PC-9 (cell line): ENCODE data around the gene SLC52A3. TPM values are rescaled to one million over a fixed set of nuclear protein-coding genes. Genes with fewer than 3 reads are reported as not detected.

ENCODE experiments used
- BruUV-seq: library from RNA; stranded (reverse); fragments of 400-500 nt; replicated peaks from 2 replicates; lab custom pipeline; 2021; lab: Mats Ljungman, UMichigan
- CTCF ChIA-PET: fragments of 300-600 bp; sonication (Branson Sonifier 250); formaldehyde crosslinking; loops from one replicate; lab custom pipeline; 2022; ENCODE audit warnings: antibody characterized with exemption; lab: Charles Lee
- POLR2A ChIA-PET: fragments of 300-600 bp; sonication (Branson Sonifier 250); formaldehyde crosslinking; loops from one replicate; lab custom pipeline; 2022; ENCODE audit warnings: antibody characterized with exemption; ENCODE audit not compliant: unreplicated experiment; lab: Charles Lee
- DNase-seq, 2 experiments: peaks; one replicate each; pipeline versions ENCODE4 v3.0.0 to v3.0.0-alpha.2; 2015 to 2022; ENCODE audit warnings: mixed read lengths in 1 of 2
- H2AFZ ChIP-seq: fragments of 200-600 bp; sonication (generic); 2 replicates; pipeline ENCODE4 v1.8.1; 2017; ENCODE audit warnings: antibody characterized with exemption
- H3F3A ChIP-seq: fragments of 200-600 bp; sonication (generic); 2 replicates; pipeline ENCODE4 v1.8.1; 2017; ENCODE audit warnings: antibody characterized with exemption, mild to moderate bottlenecking, low read depth; ENCODE audit not compliant: insufficient read depth
- H3K27ac ChIP-seq: fragments of 200-600 bp; sonication (generic); 2 replicates; pipeline ENCODE4 v1.6.1; 2016; ENCODE audit warnings: mixed run types
- H3K27me3 ChIP-seq: fragments of 200-600 bp; sonication (generic); 2 replicates; pipeline ENCODE4 v1.6.1; 2016; ENCODE audit warnings: low read depth, mixed run types; ENCODE audit not compliant: insufficient read depth
- H3K36me3 ChIP-seq: fragments of 200-600 bp; sonication (generic); 2 replicates; pipeline ENCODE4 v1.6.1; 2016; ENCODE audit warnings: low read depth, mixed run types
- H3K4me1 ChIP-seq: fragments of 200-600 bp; sonication (generic); replicated peaks from 2 replicates; pipeline ENCODE4 v1.6.1; 2016; ENCODE audit warnings: mixed run types; ENCODE audit not compliant: insufficient read depth
- H3K4me2 ChIP-seq: fragments of 200-600 bp; sonication (generic); 2 replicates; pipeline ENCODE4 v1.6.1; 2017; ENCODE audit warnings: mixed run types
- H3K4me3 ChIP-seq: fragments of 200-600 bp; sonication (generic); 2 replicates; pipeline ENCODE4 v1.6.1; 2016; ENCODE audit warnings: mixed run types
- H3K79me2 ChIP-seq: fragments of 200-600 bp; sonication (generic); 2 replicates; pipeline ENCODE4 v1.6.1; 2017; ENCODE audit warnings: low read depth, mixed run types
- H3K9me2 ChIP-seq: fragments of 200-600 bp; sonication (generic); 2 replicates; pipeline ENCODE4 v1.8.1; 2017; ENCODE audit warnings: mild to moderate bottlenecking; ENCODE audit not compliant: insufficient read depth
- H3K9me3 ChIP-seq: fragments of 200-600 bp; sonication (generic); 2 replicates; pipeline ENCODE4 v1.8.1; 2016; ENCODE audit warnings: low read depth; ENCODE audit not compliant: insufficient read depth
- H4K20me1 ChIP-seq: fragments of 200-600 bp; sonication (generic); 2 replicates; pipeline ENCODE4 v1.8.1; 2017; ENCODE audit not compliant: insufficient read depth
- CTCF ChIP-seq: fragments of 200-600 bp; sonication (generic); conservative IDR thresholded peaks from 2 replicates; pipeline ENCODE4 v1.6.1; 2017; ENCODE audit warnings: mixed run types, antibody characterized with exemption, mild to moderate bottlenecking, moderate library complexity
- EZH2 ChIP-seq: fragments of 200-600 bp; sonication (generic); IDR thresholded peaks from 2 replicates; pipeline ENCODE4 v1.8.0; 2017; ENCODE audit warnings: antibody characterized with exemption, low read depth
- intact Hi-C: fragments of 100-400 bp; cut with micrococcal nuclease; formaldehyde crosslinking; loops from one replicate; pipeline ENCODE4 v1.10.0; 2022; ENCODE audit not compliant: unreplicated experiment
- total RNA-seq: library from RNA; stranded (reverse); gene quantifications from 2 replicates; pipeline ENCODE4 v1.2.3, GENCODE V29; 2021

SLC52A3 gene
- total RNA-seq, 1 experiment from 2014 or later: 6.9 TPM

DNA sequence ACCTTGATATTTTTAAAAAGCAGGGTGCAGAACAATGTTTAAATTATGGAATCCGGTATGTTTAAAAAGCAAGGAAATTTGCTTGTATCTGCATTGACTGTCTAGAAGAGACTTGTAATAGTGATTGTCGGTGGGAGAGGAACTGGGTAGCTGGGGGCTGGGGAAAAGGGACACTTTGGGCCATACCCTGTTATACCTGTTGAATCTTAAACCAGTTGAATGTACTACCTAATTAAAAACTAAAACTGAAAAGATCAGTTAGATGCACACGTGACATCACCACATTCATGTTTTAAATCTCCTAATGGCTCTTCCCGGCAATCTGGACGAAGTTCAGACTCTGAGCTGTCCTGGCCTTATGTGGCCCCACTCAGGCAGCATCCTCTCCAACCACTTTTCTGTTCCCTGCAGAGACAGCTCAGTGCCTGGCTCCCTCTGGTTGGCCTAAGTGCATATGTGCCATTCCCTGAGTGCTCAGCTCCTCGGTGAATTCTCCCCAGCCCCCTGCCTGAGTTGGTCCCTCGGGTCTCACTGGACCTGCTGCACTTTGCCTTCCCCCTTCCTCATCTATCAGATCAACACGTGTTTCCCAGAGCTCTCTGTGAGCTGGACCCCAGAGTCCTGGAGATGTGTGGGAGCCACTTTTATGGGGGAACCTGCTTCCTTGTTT lies 36.3 kb downstream of the SLC52A3 start:
- H3K36me3 ChIP-seq: no peaks in the 10 kb centered on the region
- intact Hi-C loops: no loop called here
- H4K20me1 ChIP-seq: no peaks in the 10 kb centered on the region
- H3K9me3 ChIP-seq: no peaks in the 10 kb centered on the region
- H3K27me3 ChIP-seq: peaks cover 11% of the 10 kb centered on the region; the same call in 1 of the 2 replicates
- no peak for DNase-seq
- H2AFZ ChIP-seq: no peak overlapping the region
- no peaks in the 10 kb centered on the region for H3K9me2 ChIP-seq
- CTCF ChIA-PET: no interaction called here
- BruUV-seq: no TSS peak
- no peaks in the 10 kb centered on the region for H3K79me2 ChIP-seq
- POLR2A ChIA-PET: no interaction called here
- no peaks in the 10 kb centered on the region for H3K4me1 ChIP-seq
- TF ChIP-seq EZH2 (no peak), CTCF (no peak)
- H3K4me2 ChIP-seq: no peak overlapping the region
- H3K4me3 ChIP-seq: no peak overlapping the region
- no peak overlapping the region for H3K27ac ChIP-seq
- H3F3A ChIP-seq: no peaks in the 10 kb centered on the region

DNA sequence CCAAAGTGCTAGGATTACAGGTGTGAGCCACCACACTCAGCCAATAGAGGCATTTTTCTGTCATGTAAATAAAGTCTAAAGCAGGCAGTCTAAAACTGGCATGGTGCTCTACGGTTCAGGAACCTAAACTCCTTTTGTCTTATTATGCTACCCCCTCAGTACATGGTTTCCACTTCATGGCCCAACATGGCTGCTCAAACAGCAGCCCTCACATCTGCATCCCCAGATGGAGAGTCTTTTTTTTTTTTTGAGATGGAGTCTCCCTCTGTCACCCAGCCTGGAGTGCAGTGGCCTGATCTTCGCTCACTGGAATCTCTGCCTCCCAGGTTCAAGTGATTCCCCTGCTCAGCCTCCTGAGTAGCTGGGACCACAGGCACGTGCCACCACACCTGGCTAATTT lies 38.3 kb downstream of the SLC52A3 start:
- peaks cover 27% of the 10 kb centered on the region for H3K27me3 ChIP-seq
- H3K4me2 ChIP-seq: no peak overlapping the region
- DNase-seq: no peak
- H3K36me3 ChIP-seq: no peaks in the 10 kb centered on the region
- no peaks in the 10 kb centered on the region for H3K9me3 ChIP-seq
- TF ChIP-seq CTCF (no peak), EZH2 (no peak)
- BruUV-seq: no TSS peak
- H3K4me1 ChIP-seq: no peaks in the 10 kb centered on the region
- ChIA-PET POLR2A (no interaction called here), CTCF (interaction anchor here (1.0 kb wide), 1 partner anchor 368 kb away, joined by 4 read pairs; no protein-coding TSS in a partner anchor)
- H3K79me2 ChIP-seq: no peaks in the 10 kb centered on the region
- no peaks in the 10 kb centered on the region for H3F3A ChIP-seq
- no peak overlapping the region for H3K27ac ChIP-seq
- intact Hi-C loops: no loop called here
- no peak overlapping the region for H3K4me3 ChIP-seq
- no peaks in the 10 kb centered on the region for H3K9me2 ChIP-seq
- no peak overlapping the region for H2AFZ ChIP-seq
- H4K20me1 ChIP-seq: no peaks in the 10 kb centered on the region

- DNase-seq: peak in 1 of 2 experiments; percentile 67
- Histone ChIP-seq H3K9me2 (no peaks in the 10 kb centered on the region), H3K4me3 (no peak overlapping the region), H3K4me1 (no peaks in the 10 kb centered on the region), H3K27ac (no peak overlapping the region), H3K36me3 (no peaks in the 10 kb centered on the region), H4K20me1 (no peaks in the 10 kb centered on the region), H3K4me2 (peak overlapping the region; percentile 50), H2AFZ (no peak overlapping the region), H3K27me3 (peaks cover 42% of the 10 kb centered on the region), H3K79me2 (no peaks in the 10 kb centered on the region), H3K9me3 (no peaks in the 10 kb centered on the region), H3F3A (no peaks in the 10 kb centered on the region)
- TF ChIP-seq EZH2: no peak
- peak; percentile 66 for TF ChIP-seq CTCF
- CTCF ChIA-PET: interaction anchor here (0.6 kb wide), 1 partner anchor 80 kb away, joined by 3 read pairs; no protein-coding TSS in a partner anchor
- POLR2A ChIA-PET: no interaction called here
- BruUV-seq: no TSS peak
- intact Hi-C loops: loop anchor here (2.0 to 10.0 kb wide), 2 partner anchors 54 to 168 kb away; partner anchors contain the start of gene SCRT2
Measured at GRCh38 chr20:728256-728944, 39.9 kb downstream of the SLC52A3 start.
